ENCODE data around the gene FBXL3. TPM values are rescaled to one million over a fixed set of nuclear protein-coding genes. Genes with fewer than 3 reads are reported as not detected.
"Not testable (repeated sequence)": the region's sequence is repeated elsewhere in the genome, so short reads cannot be mapped to it uniquely, and the experiment has no call there.

FBXL3 gene
- total RNA-seq, 4 donors from 2014 or later = 43.5 to 81.6 (median 51.7) TPM

GRCh38 chr13:77016251-77016812 lies 10.6 kb downstream of the FBXL3 start:
- H3K27me3 ChIP-seq = no peaks in the 10 kb centered on the region
- DNase-seq = no peak
- peaks cover 7 to 86% (median 29%) of the 10 kb centered on the region in 3 donors for H3K4me1 ChIP-seq
- no peak overlapping the region for H3K4me3 ChIP-seq
- no peak for TF ChIP-seq POLR2A (IDR thresholded peaks at IDR 0.05)
- TF ChIP-seq CTCF (IDR thresholded peaks at IDR 0.05) = no peak
- H3K9me3 ChIP-seq = no peaks in the 10 kb centered on the region
- 54 to 71% methylated on average over 3 of the region's 3 CpGs for WGBS, 2 donors
- H3K36me3 ChIP-seq = peaks cover 5 to 95% (median 24%) of the 10 kb centered on the region in 3 donors
- intact Hi-C loops (cut with DNase I) = no loop called here
- H3K27ac ChIP-seq = peak overlapping the region in 3 of 4 donors; percentile 53 to 70 (median 56)

- Histone ChIP-seq H3K36me3 (peaks cover 5 to 97% (median 28%) of the 10 kb centered on the region in 3 donors), H3K27ac (peak overlapping the region in 2 of 4 donors; percentile 3 to 56), H3K9me3 (no peaks in the 10 kb centered on the region), H3K27me3 (no peaks in the 10 kb centered on the region), H3K4me3 (no peak overlapping the region), H3K4me1 (peaks cover 7 to 74% (median 19%) of the 10 kb centered on the region in 3 donors)
- intact Hi-C loops (cut with DNase I) = no loop called here
- 89 to 94% methylated on average over 2 of the region's 2 CpGs for WGBS, 2 donors
- no peak for DNase-seq
- TF ChIP-seq CTCF (IDR thresholded peaks at IDR 0.05) = no peak
- no peak for TF ChIP-seq POLR2A (IDR thresholded peaks at IDR 0.05)
Measured at GRCh38 chr13:77014906-77015685, 11.9 kb downstream of the FBXL3 start.

- Histone ChIP-seq H3K4me3 (no peak overlapping the region), H3K27me3 (no peaks in the 10 kb centered on the region), H3K4me1 (peaks cover under 1 to 68% (median 19%) of the 10 kb centered on the region in 3 donors), H3K36me3 (peaks cover 5 to 99% (median 33%) of the 10 kb centered on the region in 3 donors), H3K27ac (peak overlapping the region in 2 of 4 donors; percentile 3 to 4), H3K9me3 (no peaks in the 10 kb centered on the region)
- 69 to 90% methylated on average over 2 of the region's 2 CpGs for WGBS, 2 donors
- intact Hi-C loops (cut with DNase I) = no loop called here
- DNase-seq = no peak
- TF ChIP-seq POLR2A (IDR thresholded peaks at IDR 0.05) = no peak
- no peak for TF ChIP-seq CTCF (IDR thresholded peaks at IDR 0.05)
Measured at GRCh38 chr13:77013853-77014542, 13.0 kb downstream of the FBXL3 start.

GRCh38 chr13:77009719-77010118 lies 17.2 kb downstream of the FBXL3 start:
- H3K4me3 ChIP-seq; DNase-seq; H3K9me3 ChIP-seq; intact Hi-C loops (cut with DNase I); H3K27ac ChIP-seq; H3K27me3 ChIP-seq: not testable (repeated sequence)
- H3K36me3 ChIP-seq = peaks cover 5 to 88% (median 11%) of the 10 kb centered on the region in 3 donors
- peaks cover 0 to 39% (median 7%) of the 10 kb centered on the region in 3 donors for H3K4me1 ChIP-seq
- 96 to 98% methylated on average over 5 of the region's 5 CpGs for WGBS, 2 donors

GRCh38 chr13:77009011-77009410 lies 17.9 kb downstream of the FBXL3 start:
- TF ChIP-seq CTCF (IDR thresholded peaks at IDR 0.05) (no peak), POLR2A (IDR thresholded peaks at IDR 0.05) (no peak)
- peaks cover 0 to 32% (median 0%) of the 10 kb centered on the region in 3 donors for H3K4me1 ChIP-seq
- no peaks in the 10 kb centered on the region for H3K27me3 ChIP-seq
- no peak overlapping the region for H3K27ac ChIP-seq
- peaks cover 0 to 82% (median 9%) of the 10 kb centered on the region in 3 donors for H3K36me3 ChIP-seq
- H3K4me3 ChIP-seq = no peak overlapping the region
- intact Hi-C loops (cut with DNase I) = no loop called here
- 73 to 83% methylated on average over 2 of the region's 2 CpGs for WGBS, 2 donors
- no peak for DNase-seq
- H3K9me3 ChIP-seq = no peaks in the 10 kb centered on the region

GRCh38 chr13:77008337-77008736 lies 18.6 kb downstream of the FBXL3 start:
- H3K9me3 ChIP-seq; H3K27me3 ChIP-seq; DNase-seq; H3K4me3 ChIP-seq; H3K27ac ChIP-seq; intact Hi-C loops (cut with DNase I): not testable (repeated sequence)
- H3K4me1 ChIP-seq = peaks cover 0 to 30% (median 0%) of the 10 kb centered on the region in 3 donors
- peaks cover 0 to 82% (median 9%) of the 10 kb centered on the region in 3 donors for H3K36me3 ChIP-seq
- 75 to 95% methylated on average over 4 of the region's 4 CpGs for WGBS, 2 donors

Data from esophagus squamous epithelium (tissue), 5 donors.